ENCODE results near the gene RPS6KA4.

- TF ChIP-seq, protein P1, sequence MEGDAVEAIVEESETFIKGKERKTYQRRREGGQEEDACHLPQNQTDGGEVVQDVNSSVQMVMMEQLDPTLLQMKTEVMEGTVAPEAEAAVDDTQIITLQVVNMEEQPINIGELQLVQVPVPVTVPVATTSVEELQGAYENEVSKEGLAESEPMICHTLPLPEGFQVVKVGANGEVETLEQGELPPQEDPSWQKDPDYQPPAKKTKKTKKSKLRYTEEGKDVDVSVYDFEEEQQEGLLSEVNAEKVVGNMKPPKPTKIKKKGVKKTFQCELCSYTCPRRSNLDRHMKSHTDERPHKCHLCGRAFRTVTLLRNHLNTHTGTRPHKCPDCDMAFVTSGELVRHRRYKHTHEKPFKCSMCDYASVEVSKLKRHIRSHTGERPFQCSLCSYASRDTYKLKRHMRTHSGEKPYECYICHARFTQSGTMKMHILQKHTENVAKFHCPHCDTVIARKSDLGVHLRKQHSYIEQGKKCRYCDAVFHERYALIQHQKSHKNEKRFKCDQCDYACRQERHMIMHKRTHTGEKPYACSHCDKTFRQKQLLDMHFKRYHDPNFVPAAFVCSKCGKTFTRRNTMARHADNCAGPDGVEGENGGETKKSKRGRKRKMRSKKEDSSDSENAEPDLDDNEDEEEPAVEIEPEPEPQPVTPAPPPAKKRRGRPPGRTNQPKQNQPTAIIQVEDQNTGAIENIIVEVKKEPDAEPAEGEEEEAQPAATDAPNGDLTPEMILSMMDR (IDR thresholded peaks at IDR 0.05 in 8 of 11, conservative IDR thresholded peaks at IDR 0.05 in 3 of 11): no peak
- TF ChIP-seq POLR2A (IDR thresholded peaks at IDR 0.05): no peak
- no peak for TF ChIP-seq POLR2AphosphoS5 (IDR thresholded peaks at IDR 0.05)
These were observed 34.1 kb upstream of the RPS6KA4 start for GRCh38 chr11:64324692-64325469.
